GM19463 (cell line): ENCODE data around the gene CIB2.

Experiments used
- ATAC-seq: cut with Tn5 transposase; IDR thresholded peaks from one replicate; pipeline ENCODE4 v1.9.1; 2021; ENCODE audit warnings: mild to moderate bottlenecking, moderate library complexity; ENCODE audit not compliant: unreplicated experiment

CIB2 gene

DNA sequence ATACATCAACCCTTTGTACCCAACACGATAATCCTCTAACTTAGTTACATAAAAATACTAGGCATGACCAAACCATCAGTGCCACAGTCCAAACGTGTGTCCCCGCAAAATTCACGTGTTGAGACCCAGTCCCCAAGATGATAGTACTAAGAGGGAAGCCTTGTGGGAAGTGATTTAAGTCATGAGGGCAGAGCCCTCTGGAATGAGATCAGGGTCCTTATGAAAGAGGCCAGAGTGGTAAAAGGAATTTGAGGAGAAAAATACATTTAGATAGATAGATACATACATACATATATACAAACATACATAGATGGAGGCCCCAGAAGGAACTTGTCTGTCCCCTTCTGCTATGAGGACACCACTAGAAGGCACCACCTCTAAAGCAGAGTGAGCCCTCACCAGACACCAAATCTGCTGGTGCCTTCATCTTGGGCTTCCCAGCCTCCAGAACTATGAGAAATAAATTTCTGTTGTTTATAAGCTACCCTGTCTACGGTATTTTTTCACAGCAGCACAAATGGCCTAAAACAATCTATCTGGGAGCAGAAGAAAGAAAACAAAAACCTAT is 61.7 kb downstream of the CIB2 start:
- no peak for ATAC-seq

DNA sequence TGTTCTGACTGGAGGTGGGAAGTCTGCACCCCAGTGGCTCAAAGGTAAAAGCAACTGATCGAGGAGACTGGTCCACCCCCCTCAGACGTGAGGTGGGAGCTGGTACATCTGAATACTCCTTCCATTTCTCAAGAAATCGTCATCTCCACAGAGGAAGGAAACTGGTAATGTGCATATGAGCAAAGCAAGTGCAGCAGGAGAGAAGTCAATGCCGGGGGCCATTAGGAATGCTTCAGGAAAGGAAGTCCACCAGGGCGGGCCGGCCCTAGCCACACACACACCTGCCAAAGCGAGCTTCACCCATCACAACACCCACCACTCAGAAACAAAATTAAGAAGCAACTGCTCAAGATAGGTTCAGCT is 62.2 kb downstream of the CIB2 start:
- ATAC-seq, result peak; percentile 16

DNA sequence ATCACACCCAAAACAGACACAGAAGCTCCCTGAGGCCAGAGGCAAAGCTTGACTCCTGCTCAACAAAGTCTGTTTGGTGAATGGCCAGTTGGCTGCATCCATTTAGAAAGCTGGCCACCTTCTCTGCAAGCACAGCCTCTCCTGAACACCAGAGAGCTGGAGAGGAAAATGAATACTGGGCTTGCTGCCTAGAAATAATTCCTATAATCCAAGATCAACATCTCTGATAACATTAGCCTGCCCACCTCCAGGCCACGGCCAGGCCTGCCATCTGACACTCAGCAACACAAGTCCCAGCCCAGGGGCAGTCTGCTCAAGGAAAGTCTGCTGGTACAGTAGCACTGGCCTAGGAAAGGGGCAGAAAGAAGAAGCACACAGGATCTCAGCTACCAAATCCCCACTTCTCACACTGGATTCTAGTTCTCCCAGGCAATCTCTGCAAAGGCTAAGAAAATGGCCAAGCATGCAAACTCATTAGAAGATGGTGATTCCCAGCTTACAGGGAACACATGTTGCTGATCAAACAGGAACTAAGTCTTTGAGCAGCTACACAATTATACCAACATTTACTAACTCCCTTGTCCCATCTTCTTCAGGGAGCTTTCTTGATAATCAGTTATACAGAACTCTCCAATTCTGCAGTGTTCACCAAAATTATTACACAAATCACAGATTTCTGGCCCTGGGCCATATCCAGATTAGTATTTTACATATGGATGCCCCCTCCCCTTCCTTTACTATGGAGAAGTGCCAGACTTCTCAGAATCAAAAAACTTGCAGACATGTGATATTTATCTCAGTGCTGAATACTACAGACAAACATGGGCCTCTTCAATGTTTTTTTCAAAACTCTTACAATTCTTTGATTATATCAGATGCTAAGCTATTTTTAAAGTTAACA is 63.7 kb downstream of the CIB2 start:
- no peak for ATAC-seq

DNA sequence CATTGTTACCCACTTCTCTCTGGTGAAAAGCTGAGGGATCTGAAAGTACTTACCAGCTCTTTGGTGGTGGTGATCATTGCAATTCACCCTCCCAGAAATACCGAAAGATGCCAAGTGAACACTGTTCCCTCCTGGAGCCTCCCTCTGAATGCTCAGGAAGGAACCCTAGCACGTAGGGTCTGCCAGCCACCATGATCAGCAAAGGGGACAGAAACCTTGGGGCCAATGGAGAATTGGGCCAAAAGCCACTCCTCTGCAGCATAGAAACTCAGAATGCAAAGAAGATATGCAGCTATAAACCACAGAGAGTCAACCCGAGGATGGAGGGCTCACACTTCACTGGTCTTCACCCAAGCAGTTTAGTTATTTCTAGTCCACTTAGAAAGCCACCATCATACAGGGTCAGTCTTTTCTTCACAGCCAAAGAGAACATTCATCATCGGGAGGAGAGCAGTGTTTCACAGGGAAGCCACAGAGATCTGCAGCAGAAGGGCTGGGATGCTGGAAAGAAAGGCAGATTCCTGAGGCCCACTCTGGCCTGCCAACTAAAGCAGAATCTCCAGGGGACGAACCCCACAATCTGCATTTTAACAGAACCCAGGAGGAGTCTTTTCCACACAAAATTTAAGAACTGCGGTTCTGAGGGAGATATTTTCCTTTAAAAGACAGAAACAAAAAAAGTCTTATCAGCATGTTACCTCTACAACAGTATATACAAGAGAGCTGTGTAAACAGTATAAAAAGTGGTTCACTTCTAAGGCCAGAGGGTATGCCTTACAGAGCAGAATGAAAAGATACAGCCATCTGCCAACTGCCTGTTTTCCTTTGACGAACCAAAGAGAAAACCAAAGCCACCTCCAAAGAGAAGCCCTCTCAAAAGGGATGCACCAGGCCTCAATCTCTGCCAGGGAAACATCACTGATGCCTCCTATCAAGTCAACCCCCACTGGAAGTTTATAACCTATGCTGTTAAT is 65.0 kb downstream of the CIB2 start:
- ATAC-seq, result peak; percentile 61

DNA sequence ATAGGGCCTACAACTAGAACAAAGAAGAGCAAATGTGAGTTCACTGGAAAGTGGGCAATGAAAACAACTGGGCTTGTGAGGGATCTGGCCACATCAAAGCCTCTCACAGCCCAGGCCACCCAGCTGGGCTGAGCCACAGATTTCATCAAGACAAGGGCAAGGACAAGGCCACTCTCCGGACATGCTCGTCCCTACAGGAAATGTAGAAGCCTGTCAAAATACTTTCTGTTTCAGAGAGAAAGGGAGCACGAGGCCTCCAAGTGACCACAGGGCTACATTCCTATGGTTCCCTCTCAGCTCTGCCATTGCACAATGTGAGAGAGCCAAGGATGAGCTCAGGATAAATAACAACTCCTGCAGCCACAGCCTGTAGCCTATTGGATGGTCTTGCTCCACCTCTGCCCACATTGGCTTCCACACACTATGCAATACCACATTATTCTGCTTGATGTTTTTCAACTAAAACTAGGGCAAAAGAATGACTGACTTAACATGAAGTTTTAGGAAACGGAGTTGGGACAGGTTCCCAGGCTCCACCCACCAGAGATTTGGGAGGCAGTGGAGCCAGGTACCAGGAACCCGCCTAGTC is 65.9 kb downstream of the CIB2 start:
- no peak for ATAC-seq

DNA sequence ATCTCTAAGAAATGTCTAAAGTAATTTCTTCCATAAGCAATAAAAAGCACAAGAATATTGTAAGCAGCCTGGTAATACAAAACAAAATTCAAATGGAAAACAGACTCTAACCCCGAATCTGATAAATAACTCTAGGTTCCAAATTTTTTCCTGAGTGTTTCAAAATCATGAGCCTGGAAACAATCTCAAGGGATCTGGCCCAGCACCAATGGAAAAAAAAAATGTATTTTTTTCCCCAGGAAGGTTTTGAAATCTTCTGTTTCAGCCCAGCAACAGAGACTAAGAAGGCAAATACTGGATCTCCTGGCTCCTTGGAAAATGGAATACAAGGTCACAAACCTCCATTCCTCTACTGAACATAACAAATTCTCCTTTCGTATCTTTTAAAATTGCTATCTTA is 66.7 kb downstream of the CIB2 start:
- no peak for ATAC-seq

DNA sequence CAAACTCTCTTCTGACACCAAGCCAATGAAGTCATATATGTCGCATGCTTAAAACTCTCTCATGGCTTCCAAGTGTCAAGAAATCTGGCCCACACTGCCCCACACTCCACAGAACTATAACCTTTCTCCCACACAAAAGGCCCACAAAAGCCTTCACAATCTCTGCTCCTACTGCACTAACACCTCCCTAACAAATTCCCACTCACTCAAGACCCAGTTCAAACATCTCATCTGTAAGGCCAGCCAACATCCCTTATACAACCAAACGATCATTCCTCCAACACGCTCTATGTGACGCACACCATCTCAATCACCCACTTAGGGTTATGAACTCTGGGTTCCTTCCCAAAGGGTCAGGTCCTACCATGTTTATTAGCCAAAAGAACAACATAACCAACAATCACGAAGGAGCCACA is 67.3 kb downstream of the CIB2 start:
- ATAC-seq, result no peak

DNA sequence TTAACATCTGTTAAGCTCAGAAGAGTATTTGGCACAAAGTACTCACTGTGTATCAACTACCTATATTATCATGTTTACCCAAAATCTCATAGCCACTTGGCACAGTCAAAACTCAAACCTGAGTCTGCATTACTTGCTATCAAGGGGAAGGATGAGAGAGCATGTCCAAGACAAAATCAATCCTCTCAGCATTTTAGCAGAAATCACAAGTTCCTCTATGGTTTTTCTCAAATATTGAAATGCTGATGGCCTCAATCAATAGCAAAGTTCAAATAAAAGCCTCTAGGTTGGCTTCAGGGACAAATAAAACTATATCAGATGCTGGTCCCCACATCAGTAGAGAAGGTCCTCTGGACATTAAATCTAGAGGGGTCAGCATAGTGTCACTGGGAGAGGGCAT is 68.0 kb downstream of the CIB2 start:
- no peak for ATAC-seq

DNA sequence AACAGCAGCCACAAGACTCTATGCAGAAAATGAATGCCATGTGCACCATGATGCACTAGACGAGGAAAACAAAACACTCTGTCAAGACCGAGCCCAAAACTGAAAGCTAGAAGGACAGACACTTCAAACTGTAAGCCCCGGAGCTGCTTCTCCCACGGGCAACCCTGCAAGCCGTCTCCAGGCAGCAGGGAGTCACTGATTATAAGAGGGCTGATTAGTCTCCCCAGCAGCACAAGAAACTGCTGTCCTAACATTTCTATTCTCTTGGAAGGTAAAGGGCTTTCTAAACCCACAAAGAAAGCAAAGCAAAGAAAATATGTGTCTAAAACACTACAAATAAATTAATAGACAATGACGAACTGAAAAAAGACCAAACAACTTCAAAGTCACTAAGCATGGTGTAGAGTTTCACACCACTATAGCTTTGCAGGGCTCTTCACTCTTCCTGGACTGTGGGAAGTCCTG is 69.2 kb downstream of the CIB2 start:
- ATAC-seq, result peak; percentile 52

DNA sequence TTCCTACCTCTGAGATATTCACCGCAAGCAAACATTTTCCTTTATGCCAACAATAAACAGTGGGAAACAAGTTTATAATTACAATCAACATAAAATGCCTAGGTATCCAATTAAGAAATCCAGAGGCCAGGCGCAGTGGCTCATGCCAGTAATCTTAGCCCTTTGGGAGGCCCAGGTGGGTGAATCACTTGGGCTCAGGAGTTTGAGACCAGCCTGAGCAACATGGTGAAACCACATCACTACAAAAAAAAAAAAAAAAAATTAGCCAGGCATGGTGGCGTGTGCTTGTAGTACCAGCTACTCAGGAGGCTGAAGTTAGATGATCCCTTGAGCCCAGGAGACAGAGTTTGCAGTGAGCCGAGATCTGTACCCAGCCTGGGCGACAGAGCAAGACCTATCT is 71.0 kb downstream of the CIB2 start:
- ATAC-seq, result no peak

DNA sequence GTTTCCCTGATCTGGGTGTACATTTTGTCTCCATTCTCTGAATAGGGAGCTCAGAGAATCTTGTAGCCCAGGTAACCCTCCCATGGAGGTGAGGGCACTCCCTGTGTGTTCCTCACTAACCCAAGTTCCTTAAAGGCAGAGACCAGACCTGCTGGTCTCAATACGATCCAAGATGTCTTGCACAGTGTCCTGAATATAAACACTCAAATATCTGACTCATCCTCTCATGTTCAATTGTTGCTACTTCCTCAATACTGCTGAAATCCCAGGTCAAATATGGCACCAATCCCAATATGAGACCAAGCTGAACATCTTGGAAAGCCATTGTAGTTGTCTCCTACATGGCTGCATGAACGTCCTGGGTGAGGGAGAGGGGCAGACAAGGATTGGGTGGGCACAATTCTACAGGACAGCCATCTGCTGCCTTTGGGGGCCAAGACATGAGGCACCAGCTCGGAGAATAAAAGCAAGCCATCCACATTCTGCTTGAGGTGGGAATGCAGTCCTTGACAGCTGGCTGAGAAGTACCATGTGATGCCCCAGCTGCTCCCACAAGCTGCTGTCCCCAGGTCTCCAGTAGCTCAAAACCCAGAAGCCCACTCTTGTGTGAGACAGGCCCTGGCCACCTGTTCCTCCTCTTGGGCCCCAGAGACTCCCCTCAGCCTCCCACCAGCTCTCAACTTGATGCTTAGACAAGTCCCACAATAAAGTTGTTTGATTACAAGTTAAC is 72.0 kb downstream of the CIB2 start:
- ATAC-seq, result no peak

DNA sequence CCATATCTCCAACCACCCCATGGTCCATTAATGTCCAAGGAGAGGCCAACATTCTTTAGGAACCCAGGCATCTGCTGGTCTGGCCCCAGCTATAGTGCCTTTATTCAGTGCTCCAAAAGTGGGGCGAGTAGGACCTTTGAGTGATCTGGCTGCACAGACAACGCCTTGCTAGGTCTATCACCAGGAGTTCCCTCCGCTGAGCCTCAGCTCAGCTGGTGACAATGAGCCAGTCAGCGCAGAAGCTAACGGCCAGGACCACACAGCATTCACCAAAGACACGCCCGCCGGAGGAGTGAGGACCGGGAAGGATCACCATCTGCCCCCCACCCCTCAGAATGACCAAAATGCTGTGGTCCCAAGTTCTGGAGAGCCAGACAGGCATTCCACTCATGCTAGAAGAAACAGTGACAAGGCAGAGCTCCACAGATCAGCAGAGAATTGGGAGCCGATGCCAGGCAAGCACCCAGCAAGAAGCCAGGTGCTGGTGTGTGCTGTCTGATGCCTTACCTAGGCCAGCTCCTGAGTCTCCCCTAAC is 72.8 kb downstream of the CIB2 start:
- ATAC-seq, result no peak

DNA sequence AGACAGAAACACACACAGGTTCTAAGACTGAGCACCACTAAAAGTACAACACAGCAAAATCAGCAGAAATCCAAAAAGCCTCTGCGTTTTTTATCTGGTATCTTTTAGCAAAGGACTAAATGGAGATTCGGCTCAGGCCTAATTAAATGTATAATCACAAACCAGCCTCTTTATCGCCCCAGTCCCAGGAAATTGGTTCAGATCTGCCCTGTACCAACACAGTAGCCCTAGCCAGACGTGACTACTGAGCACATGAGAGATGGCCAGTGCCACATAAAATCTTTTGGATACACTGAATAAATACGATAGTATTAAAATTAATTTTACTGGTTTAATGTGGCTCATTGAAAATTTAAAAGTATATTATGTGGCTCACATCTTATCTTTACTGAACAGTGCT is 73.4 kb downstream of the CIB2 start:
- ATAC-seq, result no peak

DNA sequence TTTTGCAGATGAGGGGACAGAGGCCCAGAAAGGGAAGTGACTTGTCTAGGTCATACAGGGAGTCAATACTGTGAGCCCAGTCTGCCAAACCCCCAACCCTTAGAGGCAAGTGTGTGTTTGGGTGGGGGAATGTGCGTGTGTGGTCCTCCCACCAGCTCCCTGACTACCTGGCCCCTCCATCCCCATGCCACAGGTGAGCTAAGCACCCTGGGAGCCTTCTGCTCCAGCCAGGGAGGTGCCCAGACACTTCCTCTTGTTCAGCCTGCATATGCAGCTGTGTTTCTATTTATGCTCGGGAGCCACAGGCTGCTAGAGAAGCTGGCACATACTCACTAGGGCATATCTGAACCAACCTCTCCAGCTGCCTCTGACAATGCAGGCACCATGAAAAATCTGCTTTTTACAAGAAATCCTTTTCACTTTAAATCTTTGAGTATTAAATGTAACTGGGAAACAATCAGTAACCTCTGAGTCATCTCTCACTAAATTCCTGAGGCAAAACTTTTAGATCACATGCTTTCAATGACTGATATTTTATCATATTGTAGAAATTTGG is 74.5 kb downstream of the CIB2 start:
- ATAC-seq, result peak; percentile 64

DNA sequence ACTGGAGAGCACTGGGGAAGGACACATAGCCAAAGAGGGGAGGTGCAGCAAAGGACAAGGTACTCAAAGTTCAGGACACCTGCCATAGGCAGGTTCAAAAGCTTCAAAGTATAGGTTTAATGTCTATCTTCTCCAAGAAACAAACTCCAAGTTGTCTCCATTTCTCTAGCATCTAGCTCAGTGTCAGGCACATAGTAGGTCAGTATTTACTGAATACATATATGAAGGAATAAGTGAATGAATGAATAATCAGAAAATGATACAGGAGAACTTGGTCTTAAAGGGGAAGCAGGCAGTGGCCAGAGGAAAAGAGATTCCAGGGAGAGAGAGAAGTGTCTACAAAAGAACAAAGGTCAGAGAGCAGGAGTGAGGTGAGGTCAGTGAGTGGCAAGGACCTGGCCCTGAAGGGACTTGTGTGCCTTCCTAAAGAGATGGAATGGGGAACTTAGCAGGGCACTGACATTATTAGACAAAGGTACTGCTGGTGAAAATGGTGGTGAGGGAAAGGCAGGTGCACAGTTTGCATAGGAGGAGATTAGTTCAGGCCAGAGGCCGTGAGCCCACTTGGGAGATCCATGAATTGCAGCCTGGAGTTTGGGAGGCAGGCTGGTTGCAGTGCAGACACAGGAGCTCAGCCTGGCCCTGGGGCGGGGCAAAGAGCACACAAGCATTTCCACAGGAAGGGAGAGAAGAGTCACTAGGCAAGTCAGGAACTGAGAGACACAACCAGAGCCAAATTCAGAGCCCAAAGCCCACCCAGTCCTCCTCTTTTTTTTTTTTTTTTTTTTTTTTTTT is 75.1 kb downstream of the CIB2 start:
- peak; percentile 10 for ATAC-seq

DNA sequence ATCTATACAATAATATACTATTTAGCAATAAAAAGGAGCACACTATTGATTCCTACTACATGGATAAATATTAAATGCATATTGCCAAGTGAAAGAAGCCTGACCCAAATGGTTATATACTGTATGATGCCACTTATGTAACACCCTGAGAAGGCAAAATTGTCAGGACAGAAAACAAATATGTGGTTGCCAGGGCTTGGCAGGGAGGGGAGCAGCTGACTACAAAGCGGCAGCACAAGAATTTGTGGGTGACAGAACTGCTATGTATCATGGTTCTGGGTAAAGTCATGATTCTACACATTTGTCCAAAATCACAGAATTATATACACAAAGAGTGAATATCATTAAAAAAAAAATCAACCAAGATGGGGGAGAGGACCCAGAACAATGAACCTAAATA is 76.3 kb downstream of the CIB2 start:
- no peak for ATAC-seq
